Astrocyte (in vitro differentiated cells and primary cell): ENCODE data around the gene PRKCA. TPM values are rescaled to one million over a fixed set of nuclear protein-coding genes. Genes with fewer than 3 reads are reported as not detected.

Experiments
- DNase-seq: peaks from one replicate; pipeline ENCODE4 v3.0.0-alpha.2; 2010; ENCODE audit warnings: low read depth
- FAIRE-seq: peaks from 2 replicates; lab custom pipeline; 2011; peaks lifted over from hg19 to GRCh38; lab: Jason Lieb, UNC
- H2AFZ ChIP-seq: 2 replicates; pipeline ENCODE4 v1.6.0; 2012; ENCODE audit warnings: low read depth, low read length, inconsistent platforms
- H3K27ac ChIP-seq: 2 replicates; pipeline ENCODE4 v1.5.1; 2011; ENCODE audit warnings: low read depth, low read length, inconsistent platforms
- H3K27me3 ChIP-seq: 2 replicates; pipeline ENCODE4 v1.6.0; 2011; ENCODE audit warnings: low read length, inconsistent platforms; ENCODE audit not compliant: insufficient read depth
- H3K36me3 ChIP-seq: 2 replicates; pipeline ENCODE4 v1.5.1; 2011; ENCODE audit warnings: low read length, inconsistent platforms; ENCODE audit not compliant: insufficient read depth
- H3K4me1 ChIP-seq: 2 replicates; pipeline ENCODE4 v1.5.1; 2011; ENCODE audit warnings: low read length, inconsistent platforms; ENCODE audit not compliant: insufficient read depth
- H3K4me2 ChIP-seq: 2 replicates; pipeline ENCODE4 v1.6.0; 2012; ENCODE audit warnings: low read length, inconsistent platforms
- H3K4me3 ChIP-seq: 2 replicates; pipeline ENCODE4 v1.5.1; 2011; ENCODE audit warnings: low read depth, mild to moderate bottlenecking, low read length, inconsistent platforms; ENCODE audit not compliant: insufficient read depth
- H3K79me2 ChIP-seq: 2 replicates; pipeline ENCODE4 v1.6.0; 2012; ENCODE audit warnings: mild to moderate bottlenecking, low read length, inconsistent platforms; ENCODE audit not compliant: insufficient read depth
- H3K9ac ChIP-seq: 2 replicates; pipeline ENCODE4 v1.6.0; 2012; ENCODE audit warnings: mild to moderate bottlenecking, low read length, inconsistent platforms
- H3K9me3 ChIP-seq: 2 replicates; pipeline ENCODE4 v1.5.1; 2012; ENCODE audit warnings: low read depth, mild to moderate bottlenecking, low read length, inconsistent platforms; ENCODE audit not compliant: insufficient read depth
- H4K20me1 ChIP-seq: 2 replicates; pipeline ENCODE4 v1.6.0; 2012; ENCODE audit warnings: low read length, inconsistent platforms; ENCODE audit not compliant: insufficient read depth
- H3K27ac Mint-ChIP-seq: one replicate; pipeline ENCODE4 v1.8.0; 2021; ENCODE audit warnings: mild to moderate bottlenecking, mixed read lengths; ENCODE audit not compliant: unreplicated experiment
- H3K27me3 Mint-ChIP-seq: one replicate; pipeline ENCODE4 v1.8.0; 2021; ENCODE audit warnings: low read depth, mixed read lengths; ENCODE audit not compliant: unreplicated experiment
- H3K36me3 Mint-ChIP-seq: one replicate; pipeline ENCODE4 v1.8.0; 2021; ENCODE audit warnings: low read depth, mixed read lengths; ENCODE audit not compliant: unreplicated experiment
- H3K4me1 Mint-ChIP-seq: one replicate; pipeline ENCODE4 v1.8.0; 2021; ENCODE audit warnings: low read depth, mixed read lengths; ENCODE audit not compliant: unreplicated experiment
- H3K4me3 Mint-ChIP-seq: one replicate; pipeline ENCODE4 v1.8.0; 2021; ENCODE audit warnings: mild to moderate bottlenecking, moderate library complexity, mixed read lengths; ENCODE audit not compliant: unreplicated experiment
- H3K9me3 Mint-ChIP-seq: one replicate; pipeline ENCODE4 v1.8.0; 2021; ENCODE audit warnings: mild to moderate bottlenecking, mixed read lengths; ENCODE audit not compliant: unreplicated experiment
- EZH2 ChIP-seq: IDR thresholded peaks from 2 replicates; pipeline ENCODE4 v1.6.1; 2012; ENCODE audit warnings: mild to moderate bottlenecking, low read length, inconsistent platforms; ENCODE audit not compliant: insufficient read depth
- total RNA-seq: library from RNA; stranded (reverse); gene quantifications from 2 replicates; pipeline ENCODE4 v1.2.1, GENCODE V29; 2021
- TF ChIP-seq, protein P1 (sequence below): IDR thresholded peaks from 2 replicates; pipeline ENCODE4 v1.5.1; 2011; ENCODE audit warnings: low read depth, mild to moderate bottlenecking, inconsistent platforms, low read length, moderate library complexity; ENCODE audit not compliant: insufficient read depth

PRKCA gene
- total RNA-seq, 1 donor from 2014 or later = 49.9 TPM

DNA sequence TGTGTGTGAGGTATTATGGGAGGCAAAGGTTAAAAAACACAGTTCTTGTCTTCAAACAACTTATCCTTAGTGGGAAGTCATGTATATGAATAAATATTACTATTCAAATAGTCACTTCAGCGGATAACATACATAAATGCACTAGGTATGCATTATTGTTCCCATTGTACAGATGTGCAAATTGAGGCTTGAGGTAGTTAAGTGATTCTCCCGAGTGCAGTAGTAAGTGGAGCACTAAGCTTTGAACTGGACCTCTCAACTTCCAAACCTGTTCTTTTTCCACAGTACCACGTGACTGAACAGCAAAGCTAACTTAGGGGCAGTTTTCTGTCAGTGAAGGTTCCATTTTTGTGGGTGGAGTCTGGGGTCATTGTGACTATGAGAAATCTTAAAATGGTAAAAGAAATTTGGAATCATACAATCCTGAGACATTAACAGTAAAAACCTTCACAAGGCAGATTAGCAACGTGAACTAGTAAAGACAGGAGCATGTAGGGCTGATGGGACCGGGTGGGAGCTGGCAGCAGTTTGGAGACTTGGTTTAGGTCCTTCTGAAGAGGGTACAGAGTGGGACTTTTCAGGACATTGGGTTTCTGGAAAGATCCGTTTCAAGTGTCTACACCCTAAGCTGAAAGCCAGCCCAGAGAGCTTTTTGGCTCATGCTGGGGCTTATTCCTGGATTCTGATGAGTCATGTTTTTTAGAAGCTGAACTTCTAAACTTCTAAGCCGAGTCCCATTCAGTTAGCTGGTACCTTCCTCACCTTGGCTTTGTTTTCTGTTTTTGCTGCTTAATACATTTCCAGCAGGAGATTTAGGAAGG, 204.9 kb downstream of the PRKCA start:
- Mint-ChIP-seq H3K4me1 (peaks cover 35% of the 10 kb centered on the region), H3K27ac (peak overlapping the region; percentile 41), H3K4me3 (no peak overlapping the region), H3K27me3 (no peaks in the 10 kb centered on the region), H3K36me3 (peaks cover 3% of the 10 kb centered on the region), H3K9me3 (peaks cover 2% of the 10 kb centered on the region)
- peaks cover 9% of the 10 kb centered on the region for H3K79me2 ChIP-seq
- DNase-seq = peak; percentile 84
- no peaks in the 10 kb centered on the region for H4K20me1 ChIP-seq
- H3K9me3 ChIP-seq = no peaks in the 10 kb centered on the region
- TF ChIP-seq EZH2 = no peak
- TF ChIP-seq, protein P1, sequence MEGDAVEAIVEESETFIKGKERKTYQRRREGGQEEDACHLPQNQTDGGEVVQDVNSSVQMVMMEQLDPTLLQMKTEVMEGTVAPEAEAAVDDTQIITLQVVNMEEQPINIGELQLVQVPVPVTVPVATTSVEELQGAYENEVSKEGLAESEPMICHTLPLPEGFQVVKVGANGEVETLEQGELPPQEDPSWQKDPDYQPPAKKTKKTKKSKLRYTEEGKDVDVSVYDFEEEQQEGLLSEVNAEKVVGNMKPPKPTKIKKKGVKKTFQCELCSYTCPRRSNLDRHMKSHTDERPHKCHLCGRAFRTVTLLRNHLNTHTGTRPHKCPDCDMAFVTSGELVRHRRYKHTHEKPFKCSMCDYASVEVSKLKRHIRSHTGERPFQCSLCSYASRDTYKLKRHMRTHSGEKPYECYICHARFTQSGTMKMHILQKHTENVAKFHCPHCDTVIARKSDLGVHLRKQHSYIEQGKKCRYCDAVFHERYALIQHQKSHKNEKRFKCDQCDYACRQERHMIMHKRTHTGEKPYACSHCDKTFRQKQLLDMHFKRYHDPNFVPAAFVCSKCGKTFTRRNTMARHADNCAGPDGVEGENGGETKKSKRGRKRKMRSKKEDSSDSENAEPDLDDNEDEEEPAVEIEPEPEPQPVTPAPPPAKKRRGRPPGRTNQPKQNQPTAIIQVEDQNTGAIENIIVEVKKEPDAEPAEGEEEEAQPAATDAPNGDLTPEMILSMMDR = no peak
- peak overlapping the region; percentile 58 for H3K4me2 ChIP-seq
- FAIRE-seq = no peak
- H3K36me3 ChIP-seq = no peaks in the 10 kb centered on the region
- peaks cover 36% of the 10 kb centered on the region for H3K4me1 ChIP-seq
- no peak overlapping the region for H2AFZ ChIP-seq
- H3K27ac ChIP-seq = peak overlapping the region; percentile 66
- H3K27me3 ChIP-seq = no peaks in the 10 kb centered on the region
- peak overlapping the region; percentile 29 for H3K9ac ChIP-seq
- H3K4me3 ChIP-seq = peak overlapping the region; percentile 8

DNA sequence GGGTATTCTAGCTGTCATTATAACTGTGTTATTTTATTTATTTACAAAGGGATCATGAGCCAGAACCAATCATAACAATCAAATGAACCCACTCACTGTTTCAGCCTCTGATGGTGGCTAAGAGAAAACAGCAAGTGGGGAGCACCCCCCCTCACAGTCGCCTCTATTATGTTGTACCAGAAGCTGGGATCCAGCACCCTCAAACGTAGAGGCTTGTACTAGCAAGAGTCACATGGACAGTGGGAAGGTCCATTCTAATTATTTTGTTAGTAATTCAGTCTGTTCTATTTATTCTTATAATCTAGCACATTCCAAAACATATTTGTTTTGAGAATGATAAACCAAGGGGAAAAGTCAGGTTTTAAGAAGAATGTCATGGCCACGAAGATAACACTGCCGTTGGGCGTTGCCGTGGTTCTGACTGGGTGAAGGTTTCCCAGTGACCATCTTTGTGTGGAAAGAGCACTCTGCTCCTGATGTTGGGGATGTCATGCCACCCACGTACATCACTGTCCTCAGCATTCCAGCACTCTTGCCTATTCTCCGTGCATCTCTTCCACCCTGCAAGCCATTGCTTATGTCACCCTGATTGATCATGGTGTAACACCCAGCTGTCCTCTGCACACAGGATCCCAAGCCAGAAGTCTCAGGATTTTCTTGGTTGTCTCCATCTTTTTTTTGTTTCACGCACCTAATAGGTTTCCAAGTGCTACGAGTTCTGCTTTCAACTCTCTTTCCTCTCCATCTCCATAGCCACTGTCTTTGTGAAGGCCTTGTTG, 205.8 kb downstream of the PRKCA start:
- peak overlapping the region; percentile 8 for H3K4me3 ChIP-seq
- Mint-ChIP-seq H3K4me3 (no peak overlapping the region), H3K27ac (peak overlapping the region; percentile 45), H3K4me1 (peaks cover 35% of the 10 kb centered on the region), H3K36me3 (peaks cover 5% of the 10 kb centered on the region), H3K9me3 (peaks cover under 1% of the 10 kb centered on the region), H3K27me3 (no peaks in the 10 kb centered on the region)
- no peaks in the 10 kb centered on the region for H3K9me3 ChIP-seq
- no peak overlapping the region for H2AFZ ChIP-seq
- H3K79me2 ChIP-seq = peaks cover 9% of the 10 kb centered on the region
- H3K27ac ChIP-seq = peak overlapping the region; percentile 66
- H4K20me1 ChIP-seq = no peaks in the 10 kb centered on the region
- H3K27me3 ChIP-seq = no peaks in the 10 kb centered on the region
- TF ChIP-seq EZH2 = no peak
- TF ChIP-seq, protein P1 = no peak
- no peak for FAIRE-seq
- H3K36me3 ChIP-seq = no peaks in the 10 kb centered on the region
- peaks cover 36% of the 10 kb centered on the region for H3K4me1 ChIP-seq
- peak overlapping the region; percentile 58 for H3K4me2 ChIP-seq
- peak overlapping the region; percentile 29 for H3K9ac ChIP-seq
- DNase-seq = peak; percentile 25
